HL-60/S4 treated with retinoic acid at 250 ng/mL for 4 days and 3 days (cell line): ENCODE measurements around the gene TRIM9.
"Not testable (repeated sequence)": the region's sequence is repeated elsewhere in the genome, so short reads cannot be mapped to it uniquely, and the experiment has no call there.

Experiments
- in situ Hi-C: fragments of 300-500 bp; cut with MboI; formaldehyde crosslinking; loops from 2 replicates; pipeline ENCODE4 v1.7.0; 2022; ENCODE audit warnings: low sequenced_read_pairs

Gene TRIM9

DNA sequence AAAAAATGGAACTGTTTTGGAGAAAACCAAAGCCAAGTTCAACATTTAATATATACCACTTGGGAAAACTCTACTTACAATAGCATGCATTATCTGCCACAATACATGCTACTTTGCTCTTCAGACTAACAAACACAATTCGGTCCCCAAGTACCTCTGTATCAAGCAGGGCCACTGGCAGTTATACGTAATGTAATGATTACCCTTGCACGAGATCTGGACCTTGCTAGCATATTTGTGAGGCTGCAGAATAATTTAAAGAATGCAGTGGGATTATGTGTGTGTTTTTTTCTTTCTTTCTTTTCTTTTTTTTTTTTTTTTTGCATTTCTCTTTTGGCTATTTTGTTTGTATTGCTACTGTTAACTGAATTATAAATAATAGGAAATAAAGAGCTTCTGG lies 127.8 kb downstream of the TRIM9 start:
- in situ Hi-C loops, result no loop called here

- in situ Hi-C loops, result no loop called here
These were observed 130.1 kb downstream of the TRIM9 start for GRCh38 chr14:50964683-50965390.

DNA sequence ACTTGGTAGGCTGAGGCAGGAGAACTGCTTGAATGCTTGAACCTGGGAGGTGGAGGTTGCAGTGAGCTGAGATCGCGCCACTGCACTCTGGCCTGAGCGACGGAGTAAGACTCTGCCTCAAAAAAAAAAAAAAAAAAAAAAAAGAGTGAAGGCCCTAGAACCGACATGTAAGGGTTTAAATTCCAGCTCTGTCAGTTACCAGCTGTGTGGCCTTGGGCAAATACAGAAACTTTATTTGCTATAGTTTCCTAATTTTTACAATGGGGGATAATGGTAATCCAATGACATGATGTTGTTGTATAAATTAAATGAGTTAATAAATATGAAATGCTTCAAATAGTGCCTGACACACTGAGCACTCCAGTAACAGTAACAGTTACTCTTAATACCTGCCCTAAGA lies 131.0 kb downstream of the TRIM9 start:
- in situ Hi-C loops, result no loop called here

DNA sequence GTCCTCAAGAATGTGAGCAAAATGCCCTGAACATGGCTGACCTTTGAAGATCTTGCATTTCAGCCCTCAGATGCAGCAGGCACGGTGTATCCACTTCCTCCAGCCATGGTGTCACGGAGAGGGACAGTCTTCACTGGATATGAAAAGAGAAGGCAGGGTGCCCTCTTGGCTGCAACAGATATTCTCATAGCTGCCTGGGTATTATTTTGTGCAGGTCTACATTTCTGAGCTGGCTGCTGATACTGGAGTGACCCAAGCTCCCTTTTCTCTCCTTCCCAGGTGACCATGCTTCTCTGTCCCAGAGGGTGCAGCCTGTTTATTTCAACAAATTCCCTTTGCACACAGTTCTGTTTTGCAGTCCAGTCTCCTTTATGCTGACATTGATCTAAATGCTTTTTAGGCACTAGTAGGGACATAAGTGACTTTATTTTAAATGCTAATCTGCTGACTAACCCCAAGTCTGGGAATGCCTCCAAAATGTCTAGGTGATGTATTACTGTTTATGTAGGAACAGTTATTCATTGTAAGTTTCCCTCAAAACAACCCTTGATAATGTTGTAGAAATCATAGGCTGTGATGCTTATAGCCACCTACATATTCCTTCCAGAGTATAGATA lies 133.2 kb downstream of the TRIM9 start:
- in situ Hi-C loops, result no loop called here

GRCh38 chr14:50957296-50957695 lies 137.6 kb downstream of the TRIM9 start:
- in situ Hi-C loops, result no loop called here

DNA sequence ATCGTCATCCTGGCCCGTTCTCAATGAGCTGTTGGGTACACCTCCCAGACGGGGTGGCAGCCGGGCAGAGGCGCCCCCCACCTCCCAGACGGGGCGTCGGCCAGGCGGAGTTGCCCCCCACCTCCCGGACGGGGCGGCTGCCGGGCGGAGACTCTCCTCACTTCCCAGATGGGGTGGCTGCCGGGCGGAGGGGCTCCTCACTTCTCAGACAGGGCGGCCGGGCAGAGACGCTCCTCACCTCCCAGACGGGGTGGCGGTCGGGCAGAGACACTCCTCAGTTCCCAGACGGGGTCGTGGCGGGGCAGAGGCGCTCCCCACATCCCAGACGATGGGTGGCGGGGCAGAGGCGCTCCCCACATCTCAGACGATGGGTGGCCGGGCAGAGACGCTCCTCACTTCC lies 138.5 kb downstream of the TRIM9 start:
- in situ Hi-C loops, result not testable (repeated sequence)

GRCh38 chr14:50955373-50956043 lies 139.4 kb downstream of the TRIM9 start:
- in situ Hi-C loops, result no loop called here

DNA sequence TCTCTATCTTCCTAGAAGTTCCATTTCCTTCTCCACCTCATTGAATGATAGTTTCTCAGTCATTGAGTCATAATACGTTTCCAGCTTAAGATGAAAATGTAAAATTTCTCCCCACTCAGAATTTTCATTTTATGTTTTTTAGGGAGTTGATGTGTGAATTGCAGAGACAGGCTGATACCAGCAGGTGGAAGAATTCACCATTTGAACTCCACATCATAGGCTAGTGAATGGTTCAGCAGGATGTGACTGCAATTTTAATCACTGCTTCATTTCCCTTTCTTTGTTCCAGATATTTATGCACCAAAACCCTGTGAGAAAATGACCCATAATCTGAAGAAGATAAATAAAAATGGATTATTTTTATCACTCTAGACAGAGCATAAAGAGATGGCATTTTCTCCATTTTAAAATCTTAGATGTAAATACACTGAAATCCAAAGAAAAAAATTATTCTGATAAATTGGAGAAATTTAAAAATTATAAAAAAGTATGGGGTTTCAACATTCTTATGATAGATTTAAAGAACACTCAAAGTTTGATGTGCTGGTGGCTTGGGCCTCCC lies 140.0 kb downstream of the TRIM9 start:
- in situ Hi-C loops, result no loop called here

DNA sequence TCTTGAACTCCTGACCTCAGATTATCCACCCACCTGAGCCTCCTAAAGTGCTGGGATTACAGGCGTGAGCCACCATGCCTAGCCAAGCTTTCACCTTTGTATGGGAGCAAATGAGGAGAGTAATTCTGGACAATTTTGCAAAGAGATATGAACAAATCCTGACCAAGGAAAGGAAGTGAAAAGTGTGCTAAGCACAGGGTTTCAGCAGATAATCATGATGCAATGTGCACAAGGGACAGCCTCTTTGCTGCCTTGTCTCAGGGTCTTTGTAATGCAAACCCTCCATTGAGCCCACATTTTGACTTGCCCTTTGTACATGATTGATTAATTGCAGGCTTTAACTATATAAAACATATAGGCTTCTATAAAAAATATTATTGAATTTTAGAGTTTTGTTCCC lies 141.4 kb downstream of the TRIM9 start:
- in situ Hi-C loops, result no loop called here

- in situ Hi-C loops, result no loop called here
These were observed 143.9 kb downstream of the TRIM9 start for GRCh38 chr14:50951032-50951431.

GRCh38 chr14:50948205-50948604 lies 146.7 kb downstream of the TRIM9 start:
- in situ Hi-C loops, result no loop called here

DNA sequence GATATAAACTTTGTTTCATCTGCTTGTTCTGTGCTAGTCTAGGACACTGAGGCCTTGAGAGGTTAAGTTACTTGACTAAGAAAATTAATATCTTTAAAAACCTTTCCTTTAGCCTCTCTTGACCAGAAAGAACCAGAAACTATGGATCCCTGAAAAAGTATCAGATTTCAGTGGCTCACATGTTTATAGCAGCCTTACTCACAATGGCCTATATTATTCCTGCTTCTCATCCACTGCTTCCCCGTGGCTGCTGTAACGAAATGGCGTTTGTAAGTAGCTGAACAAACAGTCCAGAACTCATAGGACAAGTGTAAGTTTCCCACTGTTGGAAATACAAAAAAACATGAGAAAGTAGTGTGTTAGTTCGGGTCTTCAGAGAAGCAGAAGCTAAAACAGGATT lies 147.5 kb downstream of the TRIM9 start:
- in situ Hi-C loops, result no loop called here

DNA sequence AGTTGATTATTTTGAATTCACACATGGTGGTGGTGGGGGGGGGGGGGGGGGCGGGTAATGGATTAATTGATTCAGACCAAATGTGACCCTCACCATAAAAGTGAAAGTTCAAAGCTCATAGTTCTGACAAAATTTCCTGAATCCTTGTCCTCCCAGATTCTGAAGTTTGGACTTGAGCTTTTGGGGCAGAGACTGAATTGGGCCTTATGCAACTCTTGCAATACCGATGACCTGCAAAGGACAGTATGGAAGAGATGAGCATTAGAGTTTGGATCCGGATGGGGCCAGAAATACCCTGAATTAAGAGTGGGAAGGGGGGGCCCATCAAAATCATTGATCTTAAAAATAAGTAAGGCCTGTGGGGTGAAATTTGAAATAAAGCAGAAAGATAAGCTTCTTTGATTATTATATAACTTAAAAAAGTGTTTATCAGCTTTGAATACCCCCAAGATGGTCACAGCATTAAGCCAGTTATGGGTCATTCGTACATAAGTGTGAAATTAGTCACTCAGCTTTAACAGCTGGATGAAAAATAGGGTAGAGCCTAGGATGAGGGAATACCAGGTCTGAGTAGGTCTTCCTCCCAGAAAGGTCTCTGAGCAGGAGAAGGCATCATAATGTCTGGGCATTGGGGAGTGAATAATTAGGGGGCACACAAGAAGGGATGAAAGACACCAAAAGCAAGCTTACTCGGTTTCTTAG lies 148.5 kb downstream of the TRIM9 start:
- in situ Hi-C loops, result no loop called here

DNA sequence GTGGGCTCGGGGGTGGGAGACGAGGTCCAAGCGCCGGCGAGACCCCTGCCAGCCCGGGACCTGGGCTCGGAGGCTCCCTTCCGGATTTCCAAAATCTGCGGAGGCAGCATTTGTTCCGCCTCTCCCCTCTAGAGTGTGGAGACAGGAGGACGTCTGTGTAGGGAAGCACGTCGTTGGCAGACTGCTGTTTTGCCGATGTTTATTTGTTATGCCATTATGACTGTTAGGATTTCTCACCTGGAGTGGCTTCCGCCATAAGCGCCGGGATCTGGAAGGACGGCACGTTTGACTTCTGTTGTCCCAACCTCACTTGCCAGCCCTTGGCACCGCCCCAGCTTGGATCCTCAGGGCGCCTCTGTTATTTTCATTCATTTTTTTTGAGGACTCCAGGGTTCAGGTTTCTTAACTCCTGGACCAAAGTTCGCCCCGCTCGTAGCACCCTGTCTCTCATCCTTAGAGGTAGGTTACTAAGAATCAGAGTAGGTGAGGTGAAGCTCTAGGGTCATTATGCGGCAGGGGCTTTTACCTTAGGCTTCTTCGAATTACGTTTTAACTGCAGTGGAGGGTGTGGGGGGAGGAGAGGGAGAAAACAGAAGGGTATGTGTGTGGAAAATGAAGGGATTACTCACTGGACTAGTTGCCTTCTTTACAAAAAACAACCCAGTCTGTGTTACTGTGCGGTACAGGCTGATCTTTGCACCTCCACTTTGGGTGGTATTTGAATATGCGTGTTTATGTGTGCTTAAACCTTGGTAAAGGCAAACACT lies 150.1 kb downstream of the TRIM9 start:
- in situ Hi-C loops, result no loop called here

GRCh38 chr14:50943943-50944646 lies 150.8 kb downstream of the TRIM9 start, which contains the start of gene PYGL:
Gene PYGL (minus strand): TSS chr14:50944483. CDS start chr14:50944403, 80 bp downstream.
- in situ Hi-C loops, result no loop called here

DNA sequence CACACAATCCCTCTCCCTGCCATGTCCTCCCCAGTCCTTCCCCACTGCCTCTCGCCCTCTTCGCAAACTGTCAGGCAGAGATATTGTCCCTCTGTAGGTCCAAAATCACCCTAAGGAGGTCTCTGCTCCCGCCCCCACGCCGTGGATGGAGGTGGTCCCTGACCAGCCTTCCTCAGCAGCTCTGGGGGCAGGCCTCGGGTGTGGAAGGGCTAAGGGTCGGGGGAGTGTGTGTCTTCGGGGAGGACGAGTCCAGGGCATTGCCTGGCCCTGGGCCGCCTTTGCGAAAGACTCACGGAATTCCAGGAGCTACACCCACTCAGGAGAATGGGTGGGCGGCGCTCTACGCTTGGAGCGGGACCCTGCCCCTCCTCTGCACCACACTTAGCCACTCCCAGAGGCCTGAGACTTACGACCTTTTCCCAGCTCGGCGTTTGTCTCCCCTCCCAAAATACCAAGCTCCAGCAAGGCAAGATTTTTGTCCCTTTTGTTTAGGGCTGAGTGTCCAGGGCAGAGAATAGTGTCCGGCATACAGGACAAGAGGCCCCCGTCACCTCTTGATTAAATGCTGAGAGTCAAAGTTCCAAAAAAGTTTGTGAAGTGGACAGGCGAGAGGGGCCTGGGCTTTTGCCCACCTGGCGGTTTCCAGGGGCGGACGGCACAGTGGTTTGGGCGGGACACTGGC lies 151.5 kb downstream of the TRIM9 start:
- in situ Hi-C loops, result no loop called here

DNA sequence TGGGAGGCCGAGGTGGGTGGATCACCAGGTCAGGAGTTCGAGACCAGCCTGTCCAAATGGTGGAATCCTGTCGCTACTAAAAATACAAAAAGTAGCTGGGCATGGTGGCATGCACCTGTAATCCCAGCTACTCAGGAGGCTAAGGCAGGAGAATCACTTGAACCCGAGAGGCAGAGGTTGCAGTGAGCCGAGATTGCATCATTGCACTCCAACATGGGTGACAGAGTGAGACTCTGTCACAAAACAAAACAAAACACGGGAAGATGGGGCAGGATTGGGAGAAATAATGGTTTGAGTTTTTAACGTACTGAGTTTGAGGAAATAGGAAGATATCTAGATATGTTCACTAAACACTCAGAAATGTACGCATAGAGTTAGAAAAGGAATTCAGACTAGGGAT lies 153.3 kb downstream of the TRIM9 start:
- in situ Hi-C loops, result not testable (repeated sequence)

DNA sequence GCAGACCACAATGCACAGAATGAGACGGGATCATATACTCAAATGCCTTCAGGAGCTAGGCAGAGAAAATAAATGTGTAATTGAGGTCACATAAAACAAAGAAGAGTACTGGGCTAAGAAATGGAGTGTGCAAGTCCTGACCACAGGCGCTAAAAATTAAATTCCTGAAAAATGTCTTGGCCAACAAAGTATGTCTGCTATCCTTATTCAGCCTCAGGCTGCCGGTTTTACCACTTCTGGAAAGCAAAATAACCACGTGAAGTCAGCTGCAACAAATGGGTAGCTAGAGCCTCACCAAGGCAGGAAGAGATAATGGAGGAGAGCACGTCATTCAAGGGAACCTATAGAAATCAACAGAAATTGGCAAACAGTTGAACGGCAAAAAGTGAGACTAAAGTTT lies 153.8 kb downstream of the TRIM9 start:
- in situ Hi-C loops, result no loop called here

DNA sequence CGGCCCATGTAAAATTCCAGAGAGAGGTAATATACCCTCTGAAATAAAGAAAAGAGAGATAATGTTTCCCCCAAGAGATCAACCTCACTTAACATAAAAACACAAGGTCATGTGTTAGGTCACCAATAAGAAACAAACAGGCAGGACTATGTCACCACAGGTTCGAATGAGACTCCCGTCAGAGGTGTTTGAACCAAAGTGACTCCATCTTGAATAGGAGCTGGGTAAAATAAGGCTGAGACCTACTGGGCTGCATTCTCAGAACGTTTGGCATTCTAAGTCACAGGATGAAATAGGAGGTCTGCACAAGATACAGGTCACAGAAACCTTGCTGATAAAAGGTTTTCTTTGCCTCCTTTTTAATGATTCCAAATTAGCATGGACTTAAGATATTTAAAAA lies 157.1 kb downstream of the TRIM9 start:
- in situ Hi-C loops, result no loop called here
